Loucy (cell line): ENCODE results near the gene NCMAP.

Source experiments
- CTCF ChIP-seq: fragments of 200-600 bp; sonication (generic); conservative IDR thresholded peaks from 2 replicates; pipeline ENCODE4 v1.5.1; 2014; ENCODE audit warnings: mild to moderate bottlenecking, antibody characterized with exemption, low read length
- EZH2phosphoT487 ChIP-seq: fragments of 200-600 bp; IDR thresholded peaks from 2 replicates; pipeline ENCODE4 v1.6.1; 2018; ENCODE audit warnings: antibody characterized with exemption, mild to moderate bottlenecking, moderate library complexity, borderline replicate concordance

GRCh38 chr1:24560361-24560760, 4.5 kb downstream of the NCMAP start:
- TF ChIP-seq CTCF (no peak), EZH2phosphoT487 (no peak)
